Stimulated activated CD4-positive, alpha-beta T cell treated with anti-CD3 and anti-CD28 coated beads, TNF-alpha, amount 100 ng/mL, for 48 hours (primary cell): ENCODE measurements around the gene CPPED1.

Source experiments
- DNase-seq, 3 donors: peaks; one replicate each; pipeline ENCODE4 v3.0.0-alpha.2; 2020; ENCODE audit warnings: low read depth in 3 of 3

CPPED1 gene

DNA sequence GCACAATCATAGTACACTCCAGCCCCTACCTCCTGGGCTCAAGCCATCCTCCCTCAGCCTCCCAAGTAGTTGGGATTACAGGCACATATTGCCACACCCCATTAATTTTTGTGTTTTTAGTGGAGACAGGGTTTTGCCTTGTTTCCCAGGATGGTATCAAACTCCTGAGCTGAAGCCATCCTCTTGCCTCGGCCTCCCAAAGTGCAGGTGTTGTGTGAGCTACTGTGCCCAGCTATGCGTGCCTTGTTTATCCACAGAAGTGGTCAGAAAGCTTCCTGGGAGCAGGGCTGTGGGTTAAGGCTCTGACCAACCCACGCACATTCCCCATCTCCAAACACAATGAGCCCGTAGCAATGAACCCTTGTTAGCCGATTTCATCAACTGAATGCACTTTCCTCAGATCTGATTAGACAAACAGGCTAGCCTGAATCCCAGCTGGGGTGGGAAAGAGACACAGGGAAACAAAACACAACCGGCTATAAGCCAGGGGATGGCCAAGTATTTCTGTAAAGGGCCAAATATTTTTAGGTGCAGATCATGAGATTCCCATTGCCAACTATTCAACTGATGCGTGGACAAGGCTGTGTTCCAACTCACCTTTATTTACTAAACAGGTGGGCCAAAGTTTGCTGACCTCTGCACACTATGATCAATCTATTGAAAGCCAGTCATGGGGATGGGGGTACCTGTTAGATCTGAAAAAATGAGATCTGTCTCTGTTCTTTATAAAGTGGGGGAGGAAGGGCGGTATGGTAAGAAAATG lies 193.6 kb downstream of the CPPED1 start:
- DNase-seq: no peak
